H1 (cell line): ENCODE measurements around the gene STK39. TPM values are rescaled to one million over a fixed set of nuclear protein-coding genes. Genes with fewer than 3 reads are reported as not detected.

Experiments
- CTCF ChIA-PET: fragments of 300-600 bp; sonication (Branson Sonifier 250); formaldehyde crosslinking; loops from one replicate; lab custom pipeline; 2021; ENCODE audit not compliant: partially characterized antibody; lab: Charles Lee
- POLR2A ChIA-PET: fragments of 300-600 bp; sonication (Branson Sonifier 250); formaldehyde crosslinking; loops from one replicate; lab custom pipeline; 2021; ENCODE audit warnings: inconsistent platforms; ENCODE audit not compliant: partially characterized antibody; lab: Charles Lee
- DNase-seq, 2 experiments: peaks; one replicate each; pipeline versions ENCODE4 v3.0.0 to v3.0.0-alpha.2; 2010 to 2022; ENCODE audit warnings: low spot score in 2 of 2, low read depth in 1 of 2, mixed read lengths in 1 of 2
- FAIRE-seq: peaks from 2 replicates; lab custom pipeline; 2011; peaks lifted over from hg19 to GRCh38; lab: Jason Lieb, UNC
- H2AFZ ChIP-seq: 2 replicates; pipeline ENCODE4 v1.8.1; 2012; ENCODE audit warnings: low read length, inconsistent platforms
- H2AK5ac ChIP-seq: 2 replicates; pipeline ENCODE4 v1.6.1; 2013; ENCODE audit warnings: low read depth, low read length
- H2BK120ac ChIP-seq: replicated peaks from 2 replicates; pipeline ENCODE3; 2013; ENCODE audit warnings: low read depth, low read length, inconsistent platforms
- H2BK12ac ChIP-seq: 2 replicates; pipeline ENCODE4 v1.6.1; 2013; ENCODE audit warnings: low read depth, low read length
- H2BK15ac ChIP-seq: 2 replicates; pipeline ENCODE4 v1.6.1; 2013; ENCODE audit warnings: low read length
- H2BK20ac ChIP-seq: 2 replicates; pipeline ENCODE4 v1.6.1; 2013; ENCODE audit warnings: low read length
- H2BK5ac ChIP-seq: 2 replicates; pipeline ENCODE4 v1.6.1; 2013; ENCODE audit warnings: low read depth, low read length
- H3K14ac ChIP-seq: 2 replicates; pipeline ENCODE4 v1.6.1; 2013; ENCODE audit warnings: inconsistent platforms; ENCODE audit not compliant: insufficient read length
- H3K18ac ChIP-seq: 2 replicates; pipeline ENCODE4 v1.6.1; 2013; ENCODE audit warnings: low read length; ENCODE audit errors: extremely low read depth
- H3K23ac ChIP-seq: 2 replicates; pipeline ENCODE4 v1.6.1; 2013; ENCODE audit warnings: inconsistent platforms; ENCODE audit not compliant: insufficient read length
- H3K23me2 ChIP-seq: 2 replicates; pipeline ENCODE4 v1.6.1; 2013; ENCODE audit warnings: low read depth, low read length
- H3K27ac ChIP-seq: 2 replicates; pipeline ENCODE4 v1.6.1; 2011; ENCODE audit warnings: low read depth, low read length, inconsistent platforms
- H3K27me3 ChIP-seq, 4 experiments: replicated peaks in 1 of 4; 1 replicate in 1 of 4; 2 replicates in 3 of 4; pipeline versions ENCODE4 v1.6.1 to v1.8.1; 2011 to 2013; ENCODE audit warnings: low read length in 3 of 4, mild to moderate bottlenecking in 3 of 4, inconsistent platforms in 2 of 4, mixed read lengths in 2 of 4, moderate library complexity in 1 of 4; ENCODE audit not compliant: control insufficient read depth in 3 of 4, insufficient read depth in 3 of 4; ENCODE audit errors: extremely low read depth in 1 of 4
- H3K36me3 ChIP-seq, 4 experiments: 2 replicates each; pipeline versions ENCODE4 v1.6.1 to v1.8.1; 2011 to 2013; ENCODE audit warnings: mild to moderate bottlenecking in 4 of 4, low read length in 3 of 4, moderate library complexity in 2 of 4, control low read depth in 1 of 4, inconsistent platforms in 1 of 4; ENCODE audit not compliant: insufficient read depth in 4 of 4, control insufficient read depth in 2 of 4
- H3K4ac ChIP-seq: replicated peaks from 2 replicates; pipeline ENCODE3; 2013; ENCODE audit warnings: low read length, low read depth, mixed read lengths, inconsistent platforms; ENCODE audit not compliant: insufficient read length
- H3K4me1 ChIP-seq, 4 experiments: replicated peaks in 1 of 4; 1 replicate in 1 of 4; 2 replicates in 3 of 4; pipeline versions ENCODE4 v1.6.1 to v1.8.1; 2011 to 2013; ENCODE audit warnings: low read length in 3 of 4, inconsistent platforms in 2 of 4, mixed read lengths in 1 of 4; ENCODE audit not compliant: insufficient read depth in 4 of 4, control insufficient read depth in 3 of 4
- H3K4me2 ChIP-seq, 2 experiments: 2 replicates each; pipeline versions ENCODE4 v1.6.1 to v1.8.1; 2011 to 2013; ENCODE audit warnings: low read depth in 2 of 2, low read length in 2 of 2, control low read depth in 1 of 2, inconsistent platforms in 1 of 2, mild to moderate bottlenecking in 1 of 2; ENCODE audit not compliant: insufficient read depth in 1 of 2
- H3K4me3 ChIP-seq, 4 experiments: fragments of 200-600, 300-600 bp in 1 of 4; sonication (generic), shearing (Covaris generic), sonication (Bioruptor Twin) in 1 of 4; 2 replicates each; pipeline versions ENCODE4 v1.5.1 to v1.8.1; 2011 to 2016; ENCODE audit warnings: low read length in 4 of 4, low read depth in 3 of 4, control low read depth in 2 of 4, inconsistent platforms in 2 of 4, mild to moderate bottlenecking in 2 of 4, mixed read lengths in 1 of 4, moderate library complexity in 1 of 4; ENCODE audit not compliant: insufficient read depth in 2 of 4; ENCODE audit errors: extremely low read depth in 1 of 4
- H3K56ac ChIP-seq: replicated peaks from 2 replicates; pipeline ENCODE3; 2013; ENCODE audit warnings: low read depth, mild to moderate bottlenecking, mixed read lengths, low read length, inconsistent platforms; ENCODE audit not compliant: insufficient read length
- H3K79me1 ChIP-seq: 2 replicates; pipeline ENCODE4 v1.6.1; 2013; ENCODE audit warnings: low read depth, low read length, control low read depth
- H3K79me2 ChIP-seq, 2 experiments: 2 replicates each; pipeline versions ENCODE4 v1.6.1 to v1.8.1; 2012 to 2013; ENCODE audit warnings: low read length in 2 of 2, mild to moderate bottlenecking in 2 of 2, inconsistent platforms in 1 of 2; ENCODE audit not compliant: insufficient read depth in 2 of 2, control insufficient read depth in 1 of 2
- H3K9ac ChIP-seq, 4 experiments: replicated peaks in 1 of 4; 1 replicate in 1 of 4; 2 replicates in 3 of 4; pipeline versions ENCODE4 v1.6.1 to v1.8.1; 2011 to 2013; ENCODE audit warnings: low read depth in 3 of 4, low read length in 3 of 4, control low read depth in 2 of 4, mild to moderate bottlenecking in 2 of 4, moderate library complexity in 2 of 4, inconsistent platforms in 1 of 4; ENCODE audit errors: extremely low read depth in 1 of 4
- H3K9me3 ChIP-seq, 2 experiments: 2 replicates each; pipeline versions ENCODE4 v1.6.1 to v1.8.1; 2012 to 2013; ENCODE audit warnings: mild to moderate bottlenecking in 2 of 2, moderate library complexity in 2 of 2, control low read depth in 1 of 2, inconsistent platforms in 1 of 2, low read depth in 1 of 2, low read length in 1 of 2, mixed read lengths in 1 of 2; ENCODE audit not compliant: insufficient read depth in 2 of 2
- H4K20me1 ChIP-seq, 2 experiments: replicated peaks in 1 of 2; 2 replicates each; pipeline versions ENCODE3 to v1.8.1; 2011 to 2013; ENCODE audit warnings: inconsistent platforms in 2 of 2, low read length in 2 of 2, mild to moderate bottlenecking in 1 of 2; ENCODE audit not compliant: insufficient read depth in 2 of 2, control insufficient read depth in 1 of 2
- H4K5ac ChIP-seq: 2 replicates; pipeline ENCODE4 v1.6.1; 2013; ENCODE audit warnings: low read length, low read depth, mixed read lengths, inconsistent platforms; ENCODE audit not compliant: insufficient read length
- H4K8ac ChIP-seq: 2 replicates; pipeline ENCODE4 v1.8.0; 2013; ENCODE audit warnings: mild to moderate bottlenecking, moderate library complexity, low read length, inconsistent platforms; ENCODE audit not compliant: insufficient read depth; ENCODE audit errors: extremely low read depth
- H4K91ac ChIP-seq: replicated peaks from 2 replicates; pipeline ENCODE3; 2013; ENCODE audit warnings: low read length, mixed read lengths, inconsistent platforms; ENCODE audit not compliant: insufficient read length
- ASH2L ChIP-seq: fragments of 200-600, 300-600 bp; sonication (generic); IDR thresholded peaks from one replicate; pipeline ENCODE4 v1.7.1; 2017; ENCODE audit warnings: low read length
- CBX8 ChIP-seq: fragments of 300-800, 300-1000 bp; sonication (generic); IDR thresholded peaks from 2 replicates; pipeline ENCODE4 v1.7.1; 2016; ENCODE audit warnings: low read depth, low read length, borderline replicate concordance
- CTBP2 ChIP-seq: IDR thresholded peaks from 2 replicates; pipeline ENCODE4 v1.7.0; 2011; ENCODE audit warnings: borderline replicate concordance, mild to moderate bottlenecking, moderate library complexity, mixed read lengths, low read length; ENCODE audit not compliant: insufficient read depth, insufficient read length
- JUND ChIP-seq: IDR thresholded peaks from 2 replicates; pipeline ENCODE4 v1.6.1; 2011; ENCODE audit warnings: mild to moderate bottlenecking, improper control_type of control experiment, low read length
- KDM5A ChIP-seq: fragments of 200-600 bp; IDR thresholded peaks from 2 replicates; pipeline ENCODE4 v1.7.1; 2012; ENCODE audit warnings: mild to moderate bottlenecking, low read length, inconsistent platforms, mixed read lengths
- SIRT6 ChIP-seq: IDR thresholded peaks from one replicate; pipeline ENCODE4 v1.7.1; 2012; ENCODE audit warnings: low read length, inconsistent platforms
- SIX5 ChIP-seq: IDR thresholded peaks from 2 replicates; pipeline ENCODE4 v1.6.1; 2011; ENCODE audit warnings: mild to moderate bottlenecking, low read depth, low read length
- SRF ChIP-seq: IDR thresholded peaks from 2 replicates; pipeline ENCODE4 v1.6.1; 2011; ENCODE audit warnings: mild to moderate bottlenecking, low read depth, low read length, moderate library complexity
- WGBS, 2 experiments: shearing (Covaris generic) in 1 of 2; methylation state at CpG; one replicate each; pipeline versions ENCODE4 v1.1.6 to v1.1.7; 2013 to 2015; ENCODE audit warnings: low lambda C conversion rate in 2 of 2, mixed read lengths in 2 of 2, inconsistent platforms in 1 of 2, low coverage in 1 of 2, missing lambda C conversion rate in 1 of 2; ENCODE audit not compliant: insufficient replicate concordance in 2 of 2, insufficient coverage in 1 of 2, insufficient read length in 1 of 2; ENCODE audit errors: extremely low coverage in 1 of 2, missing lambda C conversion rate in 1 of 2; 5-methylcytosine and 5-hydroxymethylcytosine counted together
- polyA plus RNA-seq, 7 experiments: library from polyadenylated mRNA; depleted of rRNA in 3 of 7; stranded (reverse) in 5 of 7; unstranded in 2 of 7; fragments of >200 nt in 5 of 7; fragments of 200-250 nt in 2 of 7; gene quantifications; 1 replicate in 5 of 7; 2 replicates in 1 of 7; 4 replicates in 1 of 7; pipeline versions ENCODE4 v1.2.1 to v1.2.3, GENCODE V29; 2011 to 2013; ENCODE audit warnings: missing spikeins in 2 of 7, mixed read lengths in 2 of 7
- total RNA-seq: library from RNA; stranded (reverse); fragmentation: NEBNext Ultra II Directional; extraction: Animal tissue kit (Norgen Biotek cat#: 25700); gene quantifications from 2 replicates; pipeline ENCODE4 v1.2.1, GENCODE V29; 2021

STK39 gene
- total and polyA plus RNA-seq, 2 of the 8 experiments (the other 6 are each of a cell fraction or from before 2014, with no cell fraction given): 13.7 to 23.8 TPM

DNA sequence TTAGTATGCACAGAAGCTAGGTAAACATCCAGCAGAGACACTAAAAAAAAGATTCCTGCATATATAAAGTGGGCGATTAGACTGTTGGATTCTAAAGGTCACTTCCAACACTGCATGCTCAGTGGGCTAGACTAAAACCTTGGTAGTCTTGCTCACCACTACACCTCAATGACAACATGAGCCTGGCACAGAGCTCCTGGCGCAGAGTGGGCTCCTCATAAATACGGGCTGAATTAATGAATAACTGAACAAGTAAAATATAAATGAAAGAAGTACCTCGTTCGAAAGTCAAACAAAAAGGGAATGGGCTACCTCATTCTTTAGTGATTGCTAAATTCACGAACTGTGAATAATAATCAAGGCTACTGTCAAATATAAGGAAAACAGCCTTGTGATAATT, 185.3 kb downstream of the STK39 start:
- FAIRE-seq: no peak

More for the DNA sequence above, 185.3 kb downstream of the STK39 start:
- no peak overlapping the region for H4K91ac ChIP-seq
- H3K27ac ChIP-seq: no peak overlapping the region
- no peak overlapping the region for H3K18ac ChIP-seq
- no peak overlapping the region for H2BK120ac ChIP-seq
- H4K5ac ChIP-seq: no peak overlapping the region
- H3K14ac ChIP-seq: no peak overlapping the region
- H3K27me3 ChIP-seq: no peaks in the 10 kb centered on the region
- H4K8ac ChIP-seq: no peak overlapping the region
- no peaks in the 10 kb centered on the region for H3K79me2 ChIP-seq
- H3K4me3 ChIP-seq: no peak overlapping the region
- H3K4me2 ChIP-seq: no peak overlapping the region
- H2AK5ac ChIP-seq: no peak overlapping the region
- DNase-seq: no peak
- H4K20me1 ChIP-seq: no peaks in the 10 kb centered on the region
- no peak overlapping the region for H3K56ac ChIP-seq
- no peak overlapping the region for H2BK5ac ChIP-seq
- no peak overlapping the region for H3K4ac ChIP-seq
- H3K9me3 ChIP-seq: no peaks in the 10 kb centered on the region
- no peaks in the 10 kb centered on the region for H3K79me1 ChIP-seq
- no peak overlapping the region for H2BK15ac ChIP-seq
- no peaks in the 10 kb centered on the region for H3K36me3 ChIP-seq
- TF ChIP-seq KDM5A: no peak
- TF ChIP-seq SRF: no peak
- no peak for TF ChIP-seq ASH2L
- no peak for TF ChIP-seq SIRT6
- no peak for TF ChIP-seq SIX5
- TF ChIP-seq CBX8: no peak
- TF ChIP-seq JUND: no peak
- TF ChIP-seq CTBP2: no peak
- no peak overlapping the region for H2BK20ac ChIP-seq
- WGBS, 2 experiments: 90% methylated on average over 6 of the region's 6 CpGs; no CpG with 5 or more reads in 1 of the 2 experiments
- ChIA-PET POLR2A (no interaction called here), CTCF (interaction anchor here (0.6 to 2.0 kb wide), 5 partner anchors 13 to 58 kb away, joined by 3 to 7 read pairs (median 4); no protein-coding TSS in a partner anchor)
- no peak overlapping the region for H2AFZ ChIP-seq
- H3K23me2 ChIP-seq: no peaks in the 10 kb centered on the region
- H3K23ac ChIP-seq: no peak overlapping the region
- H2BK12ac ChIP-seq: no peak overlapping the region
- H3K4me1 ChIP-seq: 0 out of 7 replicates have a peak, but pooled peaks cover 0 to 2% (median 0%) of the 10 kb centered on the region in 4 experiments
- no peak overlapping the region for H3K9ac ChIP-seq
